Astrocyte (in vitro differentiated cells and primary cell): ENCODE data around the gene TTYH2.

Experiments
- CTCF ChIP-seq: IDR thresholded peaks from 2 replicates; pipeline ENCODE4 v1.5.1; 2011; ENCODE audit warnings: low read depth, mild to moderate bottlenecking, inconsistent platforms, low read length, moderate library complexity; ENCODE audit not compliant: insufficient read depth
- EZH2 ChIP-seq: IDR thresholded peaks from 2 replicates; pipeline ENCODE4 v1.6.1; 2012; ENCODE audit warnings: mild to moderate bottlenecking, low read length, inconsistent platforms; ENCODE audit not compliant: insufficient read depth

GRCh38 chr17:74190154-74190553 is 23.2 kb upstream of the TTYH2 start:
- TF ChIP-seq CTCF (no peak), EZH2 (no peak)
